ENCODE measurements around the gene SNRPD3.
"Not testable (repeated sequence)": the region's sequence is repeated elsewhere in the genome, so short reads cannot be mapped to it uniquely, and the experiment has no call there.

Gene SNRPD3

GRCh38 chr22:24593559-24593835, 37.7 kb downstream of the SNRPD3 start:
- DNase-seq = not testable (repeated sequence)

- DNase-seq = no peak
Measured at GRCh38 chr22:24593836-24594568, 38.2 kb downstream of the SNRPD3 start.

- no peak for DNase-seq
Measured at GRCh38 chr22:24594569-24595120, 38.8 kb downstream of the SNRPD3 start.

- DNase-seq = no peak
Measured at GRCh38 chr22:24595228-24595627, 39.4 kb downstream of the SNRPD3 start.

GRCh38 chr22:24595863-24596262, 40.1 kb downstream of the SNRPD3 start:
- DNase-seq = no peak

- not testable (repeated sequence) for DNase-seq
Measured at GRCh38 chr22:24597076-24597475, 41.3 kb downstream of the SNRPD3 start.

GRCh38 chr22:24599514-24599913, 43.7 kb downstream of the SNRPD3 start:
- no peak for DNase-seq

GRCh38 chr22:24599958-24600715, 44.3 kb downstream of the SNRPD3 start:
- DNase-seq = not testable (repeated sequence)

- DNase-seq = no peak
Measured at GRCh38 chr22:24601217-24602104, 45.7 kb downstream of the SNRPD3 start.

- not testable (repeated sequence) for DNase-seq
Measured at GRCh38 chr22:24602105-24602749, 46.4 kb downstream of the SNRPD3 start.

GRCh38 chr22:24602847-24603769, 47.3 kb downstream of the SNRPD3 start, which contains the start of gene GGT1:
TSS of gene GGT1 (plus strand) at chr22:24603193. CDS start at chr22:24611082, 7,889 bp downstream.
- not testable (repeated sequence) for DNase-seq

GRCh38 chr22:24603770-24604629, 48.2 kb downstream of the SNRPD3 start:
- not testable (repeated sequence) for DNase-seq

GRCh38 chr22:24606340-24606739, 50.5 kb downstream of the SNRPD3 start:
- not testable (repeated sequence) for DNase-seq

- DNase-seq = not testable (repeated sequence)
Measured at GRCh38 chr22:24607429-24607983, 51.7 kb downstream of the SNRPD3 start.

GRCh38 chr22:24608327-24608726, 52.5 kb downstream of the SNRPD3 start:
- DNase-seq = not testable (repeated sequence)

GRCh38 chr22:24609888-24610287, 54.1 kb downstream of the SNRPD3 start:
- DNase-seq = not testable (repeated sequence)

- DNase-seq = not testable (repeated sequence)
Measured at GRCh38 chr22:24614794-24615193, 59.0 kb downstream of the SNRPD3 start.

- DNase-seq = not testable (repeated sequence)
Measured at GRCh38 chr22:24621244-24621643, 65.4 kb downstream of the SNRPD3 start.

GRCh38 chr22:24622596-24622995, 66.8 kb downstream of the SNRPD3 start:
- not testable (repeated sequence) for DNase-seq
